ENCODE results near the gene GPR183.

GPR183 gene

GRCh38 chr13:99311137-99311536, 3.9 kb upstream of the GPR183 start:
- no peak for DNase-seq

GRCh38 chr13:99310382-99311031, 3.3 kb upstream of the GPR183 start:
- no peak for DNase-seq

GRCh38 chr13:99308471-99309087, 1.4 kb upstream of the GPR183 start:
- no peak for DNase-seq

- no peak for DNase-seq
Measured at GRCh38 chr13:99307648-99308339, 595 bp upstream of the GPR183 start.

- DNase-seq, result no peak
Measured at GRCh38 chr13:99305566-99305965, 1.6 kb downstream of the GPR183 start.

- DNase-seq, result no peak
Measured at GRCh38 chr13:99305158-99305557, 2.0 kb downstream of the GPR183 start.

GRCh38 chr13:99304541-99304940, 2.7 kb downstream of the GPR183 start:
- DNase-seq, result no peak

GRCh38 chr13:99303863-99304521, 3.2 kb downstream of the GPR183 start:
- DNase-seq, result no peak

- DNase-seq, result no peak
Measured at GRCh38 chr13:99302637-99303505, 4.3 kb downstream of the GPR183 start.

GRCh38 chr13:99301913-99302636, 5.1 kb downstream of the GPR183 start:
- no peak for DNase-seq

GRCh38 chr13:99301056-99301838, 6.0 kb downstream of the GPR183 start:
- no peak for DNase-seq

- no peak for DNase-seq
Measured at GRCh38 chr13:99299920-99300341, 7.3 kb downstream of the GPR183 start.

- no peak for DNase-seq
Measured at GRCh38 chr13:99299256-99299919, 7.8 kb downstream of the GPR183 start.

GRCh38 chr13:99298056-99298455, 9.1 kb downstream of the GPR183 start:
- DNase-seq, result no peak

GRCh38 chr13:99297331-99297730, 9.9 kb downstream of the GPR183 start:
- DNase-seq, result no peak

GRCh38 chr13:99296398-99296797, 10.8 kb downstream of the GPR183 start:
- DNase-seq, result no peak

GRCh38 chr13:99295488-99296252, 11.5 kb downstream of the GPR183 start:
- DNase-seq, result no peak

GRCh38 chr13:99294958-99295357, 12.2 kb downstream of the GPR183 start:
- no peak for DNase-seq

- no peak for DNase-seq
Measured at GRCh38 chr13:99294198-99294597, 13.0 kb downstream of the GPR183 start.

GRCh38 chr13:99293178-99293577, 14.0 kb downstream of the GPR183 start:
- DNase-seq, result no peak
